ENCODE measurements around the gene ALOX5.

- TF ChIP-seq, protein P1, sequence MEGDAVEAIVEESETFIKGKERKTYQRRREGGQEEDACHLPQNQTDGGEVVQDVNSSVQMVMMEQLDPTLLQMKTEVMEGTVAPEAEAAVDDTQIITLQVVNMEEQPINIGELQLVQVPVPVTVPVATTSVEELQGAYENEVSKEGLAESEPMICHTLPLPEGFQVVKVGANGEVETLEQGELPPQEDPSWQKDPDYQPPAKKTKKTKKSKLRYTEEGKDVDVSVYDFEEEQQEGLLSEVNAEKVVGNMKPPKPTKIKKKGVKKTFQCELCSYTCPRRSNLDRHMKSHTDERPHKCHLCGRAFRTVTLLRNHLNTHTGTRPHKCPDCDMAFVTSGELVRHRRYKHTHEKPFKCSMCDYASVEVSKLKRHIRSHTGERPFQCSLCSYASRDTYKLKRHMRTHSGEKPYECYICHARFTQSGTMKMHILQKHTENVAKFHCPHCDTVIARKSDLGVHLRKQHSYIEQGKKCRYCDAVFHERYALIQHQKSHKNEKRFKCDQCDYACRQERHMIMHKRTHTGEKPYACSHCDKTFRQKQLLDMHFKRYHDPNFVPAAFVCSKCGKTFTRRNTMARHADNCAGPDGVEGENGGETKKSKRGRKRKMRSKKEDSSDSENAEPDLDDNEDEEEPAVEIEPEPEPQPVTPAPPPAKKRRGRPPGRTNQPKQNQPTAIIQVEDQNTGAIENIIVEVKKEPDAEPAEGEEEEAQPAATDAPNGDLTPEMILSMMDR (IDR thresholded peaks at IDR 0.05 in 8 of 11, conservative IDR thresholded peaks at IDR 0.05 in 3 of 11), result peak in 1 of 11 experiments; percentile 12
- no peak for TF ChIP-seq POLR2A (IDR thresholded peaks at IDR 0.05)
- peak in 1 of 3 donors; percentile 20 for TF ChIP-seq POLR2AphosphoS5 (IDR thresholded peaks at IDR 0.05)
These were observed 89.5 kb downstream of the ALOX5 start for GRCh38 chr10:45463244-45464116.

All from spleen (tissue), 7 donors.